ENCODE measurements around the gene ULK3.
A peak's percentile ranks its signal among the peaks of the same experiment; 100 is the strongest.

The ULK3 gene

GRCh38 chr15:74840851-74841775 lies 1.8 kb downstream of the ULK3 start:
- Mint-ChIP-seq H3K27ac (peak overlapping the region; percentile 92), H3K27me3 (no peaks in the 10 kb centered on the region), H3K9me3 (no peaks in the 10 kb centered on the region), H3K4me3 (peak overlapping the region; percentile 93), H3K4me1 (ENCODE audit: low read depth) (peaks cover 49% of the 10 kb centered on the region), H3K36me3 (ENCODE audit: low read depth) (peaks cover 77% of the 10 kb centered on the region)
- DNase-seq, result no peak

GRCh38 chr15:74839526-74840395 lies 3.2 kb downstream of the ULK3 start:
- Mint-ChIP-seq H3K9me3 (no peaks in the 10 kb centered on the region), H3K4me3 (no peak overlapping the region), H3K27ac (no peak overlapping the region), H3K27me3 (no peaks in the 10 kb centered on the region), H3K36me3 (ENCODE audit: low read depth) (peaks cover 76% of the 10 kb centered on the region), H3K4me1 (ENCODE audit: low read depth) (peaks cover 37% of the 10 kb centered on the region)
- no peak for DNase-seq

GRCh38 chr15:74838746-74839525 lies 4.0 kb downstream of the ULK3 start:
- Mint-ChIP-seq H3K36me3 (ENCODE audit: low read depth) (peaks cover 69% of the 10 kb centered on the region), H3K27ac (no peak overlapping the region), H3K27me3 (no peaks in the 10 kb centered on the region), H3K9me3 (no peaks in the 10 kb centered on the region), H3K4me1 (ENCODE audit: low read depth) (peaks cover 28% of the 10 kb centered on the region), H3K4me3 (no peak overlapping the region)
- DNase-seq, result no peak

- peaks cover 22% of the 10 kb centered on the region for H3K4me1 Mint-ChIP-seq (ENCODE audit: low read depth)
- H3K36me3 Mint-ChIP-seq (ENCODE audit: low read depth), result peaks cover 67% of the 10 kb centered on the region
- H3K9me3 Mint-ChIP-seq, result no peaks in the 10 kb centered on the region
- no peak overlapping the region for H3K4me3 Mint-ChIP-seq
- no peak for DNase-seq
- no peaks in the 10 kb centered on the region for H3K27me3 Mint-ChIP-seq
- H3K27ac Mint-ChIP-seq, result no peak overlapping the region
Measured at GRCh38 chr15:74838137-74838516, 4.8 kb downstream of the ULK3 start.

- Mint-ChIP-seq H3K4me1 (ENCODE audit: low read depth) (peaks cover 22% of the 10 kb centered on the region), H3K27ac (no peak overlapping the region), H3K9me3 (no peaks in the 10 kb centered on the region), H3K27me3 (no peaks in the 10 kb centered on the region), H3K36me3 (ENCODE audit: low read depth) (peaks cover 65% of the 10 kb centered on the region), H3K4me3 (no peak overlapping the region)
- DNase-seq, result no peak
Measured at GRCh38 chr15:74837482-74838136, 5.3 kb downstream of the ULK3 start.

GRCh38 chr15:74836846-74837245 lies 6.1 kb downstream of the ULK3 start:
- no peak for DNase-seq
- H3K9me3 Mint-ChIP-seq, result no peaks in the 10 kb centered on the region
- no peak overlapping the region for H3K27ac Mint-ChIP-seq
- peaks cover 58% of the 10 kb centered on the region for H3K36me3 Mint-ChIP-seq (ENCODE audit: low read depth)
- H3K4me3 Mint-ChIP-seq, result no peak overlapping the region
- no peaks in the 10 kb centered on the region for H3K27me3 Mint-ChIP-seq
- H3K4me1 Mint-ChIP-seq (ENCODE audit: low read depth), result peaks cover 15% of the 10 kb centered on the region

GRCh38 chr15:74835312-74835823 lies 7.6 kb downstream of the ULK3 start:
- H3K4me3 Mint-ChIP-seq, result no peak overlapping the region
- no peaks in the 10 kb centered on the region for H3K9me3 Mint-ChIP-seq
- no peaks in the 10 kb centered on the region for H3K27me3 Mint-ChIP-seq
- peaks cover 44% of the 10 kb centered on the region for H3K36me3 Mint-ChIP-seq (ENCODE audit: low read depth)
- no peak overlapping the region for H3K27ac Mint-ChIP-seq
- peaks cover 2% of the 10 kb centered on the region for H3K4me1 Mint-ChIP-seq (ENCODE audit: low read depth)
- DNase-seq, result peak; percentile 68

GRCh38 chr15:74833376-74834107 lies 9.4 kb downstream of the ULK3 start:
- peaks cover 5% of the 10 kb centered on the region for H3K27me3 Mint-ChIP-seq
- peaks cover 16% of the 10 kb centered on the region for H3K4me1 Mint-ChIP-seq (ENCODE audit: low read depth)
- no peaks in the 10 kb centered on the region for H3K9me3 Mint-ChIP-seq
- H3K4me3 Mint-ChIP-seq, result no peak overlapping the region
- H3K27ac Mint-ChIP-seq, result no peak overlapping the region
- peaks cover 31% of the 10 kb centered on the region for H3K36me3 Mint-ChIP-seq (ENCODE audit: low read depth)
- no peak for DNase-seq

GRCh38 chr15:74832826-74833225 lies 10.1 kb downstream of the ULK3 start:
- DNase-seq, result no peak
- H3K27me3 Mint-ChIP-seq, result peaks cover 12% of the 10 kb centered on the region
- H3K9me3 Mint-ChIP-seq, result no peaks in the 10 kb centered on the region
- H3K27ac Mint-ChIP-seq, result no peak overlapping the region
- peaks cover 16% of the 10 kb centered on the region for H3K4me1 Mint-ChIP-seq (ENCODE audit: low read depth)
- H3K36me3 Mint-ChIP-seq (ENCODE audit: low read depth), result peaks cover 27% of the 10 kb centered on the region
- no peak overlapping the region for H3K4me3 Mint-ChIP-seq

- Mint-ChIP-seq H3K9me3 (no peaks in the 10 kb centered on the region), H3K27me3 (peaks cover 21% of the 10 kb centered on the region), H3K4me3 (no peak overlapping the region), H3K4me1 (ENCODE audit: low read depth) (peaks cover 16% of the 10 kb centered on the region), H3K36me3 (ENCODE audit: low read depth) (peaks cover 20% of the 10 kb centered on the region), H3K27ac (no peak overlapping the region)
- DNase-seq, result no peak
Measured at GRCh38 chr15:74831813-74832495, 11.0 kb downstream of the ULK3 start.

GRCh38 chr15:74830868-74831267 lies 12.1 kb downstream of the ULK3 start:
- Mint-ChIP-seq H3K4me3 (no peak overlapping the region), H3K27ac (no peak overlapping the region), H3K27me3 (peaks cover 30% of the 10 kb centered on the region), H3K4me1 (ENCODE audit: low read depth) (peaks cover 16% of the 10 kb centered on the region), H3K9me3 (no peaks in the 10 kb centered on the region), H3K36me3 (ENCODE audit: low read depth) (peaks cover 10% of the 10 kb centered on the region)
- no peak for DNase-seq

- Mint-ChIP-seq H3K4me1 (ENCODE audit: low read depth) (peaks cover 16% of the 10 kb centered on the region), H3K27ac (no peak overlapping the region), H3K36me3 (ENCODE audit: low read depth) (peaks cover 1% of the 10 kb centered on the region), H3K4me3 (no peak overlapping the region), H3K27me3 (peaks cover 36% of the 10 kb centered on the region), H3K9me3 (no peaks in the 10 kb centered on the region)
- DNase-seq, result no peak
Measured at GRCh38 chr15:74829991-74830390, 13.0 kb downstream of the ULK3 start.

- H3K9me3 Mint-ChIP-seq, result no peaks in the 10 kb centered on the region
- H3K36me3 Mint-ChIP-seq (ENCODE audit: low read depth), result no peaks in the 10 kb centered on the region
- no peak overlapping the region for H3K27ac Mint-ChIP-seq
- peaks cover 40% of the 10 kb centered on the region for H3K27me3 Mint-ChIP-seq
- H3K4me1 Mint-ChIP-seq (ENCODE audit: low read depth), result peaks cover 16% of the 10 kb centered on the region
- H3K4me3 Mint-ChIP-seq, result no peak overlapping the region
- DNase-seq, result no peak
Measured at GRCh38 chr15:74829486-74829885, 13.5 kb downstream of the ULK3 start.

Measured in activated T-cell treated with anti-CD3 and anti-CD28 coated beads, Interleukin-2, amount 50 U/mL, for 24 hours (primary cell).